NCI-H2227 (cell line): ENCODE data around the gene RASGEF1C.
"Not testable (repeated sequence)": the region's sequence is repeated elsewhere in the genome, so short reads cannot be mapped to it uniquely, and the experiment has no call there.

Source experiments
- DNase-seq: peaks from one replicate; lab custom pipeline; 2025; ENCODE audit not compliant: unreplicated experiment; lab: John Stamatoyannopoulos, UW

Gene RASGEF1C

DNA sequence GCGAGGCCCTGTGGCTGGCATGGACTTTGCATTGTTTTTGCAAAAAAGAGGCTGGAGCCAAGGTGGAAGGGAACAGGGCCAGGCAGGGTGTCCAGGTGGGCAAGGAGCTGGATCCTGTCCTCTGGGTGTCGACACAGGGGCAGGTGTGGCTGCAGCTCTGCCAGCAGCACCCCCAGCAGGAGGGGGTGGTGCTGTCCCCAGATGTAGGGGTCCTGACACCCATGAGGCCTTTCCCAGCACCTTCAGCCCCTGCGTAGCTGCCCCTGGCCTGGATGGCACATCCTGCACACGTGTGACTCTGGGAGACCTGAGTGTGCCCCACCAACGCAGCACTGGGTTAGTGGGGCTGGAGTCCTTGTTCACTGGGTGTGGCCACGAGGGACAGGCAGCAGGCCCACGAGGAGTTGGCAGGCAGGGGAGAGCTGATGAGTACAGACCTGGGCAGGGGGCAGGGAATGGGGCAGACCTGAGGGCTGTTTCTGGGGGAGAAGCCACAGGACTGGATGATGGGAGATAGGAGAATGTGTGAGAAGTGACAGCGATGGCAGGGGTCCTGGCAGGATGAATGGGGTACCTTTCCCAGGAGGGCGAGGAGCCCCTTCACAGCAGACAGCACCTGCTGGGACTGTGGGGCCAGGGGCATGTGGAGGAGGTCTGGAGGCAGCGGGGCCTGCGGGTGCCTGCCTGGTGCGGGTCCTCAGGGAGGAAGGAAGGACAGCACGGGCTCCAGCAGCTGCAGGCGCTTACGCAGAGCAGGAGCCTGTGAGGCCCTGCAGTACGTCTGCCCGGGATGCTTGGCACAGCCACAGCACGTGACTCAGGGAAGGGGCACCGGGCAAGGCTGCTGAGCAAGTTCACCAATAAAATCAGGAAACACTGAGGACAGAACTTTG is 3.6 kb upstream of the RASGEF1C start:
- DNase-seq = no peak

DNA sequence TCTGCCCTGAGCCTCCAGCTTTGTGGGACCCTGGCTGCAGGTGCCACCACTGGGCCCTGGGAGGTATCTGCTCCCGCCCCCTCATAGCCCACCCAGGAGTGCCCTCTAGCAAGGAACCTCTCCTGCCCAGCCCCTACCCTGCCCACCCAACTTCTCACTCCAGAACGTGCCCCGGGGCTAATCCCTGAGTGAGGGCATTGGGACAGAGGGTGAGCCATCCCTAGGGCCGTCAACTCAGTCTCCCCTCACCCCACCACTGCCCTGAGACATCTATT is 2.7 kb upstream of the RASGEF1C start:
- no peak for DNase-seq

DNA sequence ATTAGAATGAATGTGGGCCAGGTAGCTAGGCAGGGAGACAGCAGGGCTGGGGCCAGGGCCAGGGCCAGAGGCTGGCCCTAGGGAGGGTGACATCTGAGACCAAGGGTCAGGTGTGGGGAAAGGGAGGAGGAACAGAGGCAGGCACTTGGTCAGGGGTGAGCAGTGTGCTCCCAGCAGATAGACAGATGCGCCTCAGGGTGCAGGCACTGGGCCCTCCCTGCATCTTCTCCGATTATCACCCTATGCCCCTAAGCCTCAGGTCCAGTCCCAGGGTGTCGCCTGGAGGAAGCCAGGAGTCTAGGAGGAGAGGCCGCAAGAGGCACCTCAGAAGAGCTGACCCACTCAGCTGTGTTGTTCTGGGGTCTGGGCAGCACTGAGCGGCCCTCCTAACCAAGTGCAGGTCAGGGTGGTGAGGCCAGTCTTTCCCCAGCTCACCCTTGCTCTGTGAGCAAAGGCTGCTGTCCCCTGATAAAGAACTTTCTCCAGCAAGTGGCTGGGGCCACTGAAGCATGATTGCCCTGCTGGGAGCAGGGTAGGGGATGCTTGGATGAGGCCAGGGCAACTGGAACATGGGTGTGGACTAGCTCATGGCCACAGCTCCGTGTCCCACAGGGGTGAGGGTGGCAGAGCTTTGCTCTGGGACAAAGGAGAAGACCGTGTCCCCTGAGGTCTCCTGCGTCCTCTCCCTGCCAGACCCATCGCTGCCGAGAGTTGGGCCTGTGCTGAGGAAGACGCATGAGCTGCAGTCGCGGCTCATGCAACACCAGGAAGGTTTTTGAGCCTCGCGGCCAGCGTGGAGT is 2.1 kb upstream of the RASGEF1C start:
- no peak for DNase-seq

DNA sequence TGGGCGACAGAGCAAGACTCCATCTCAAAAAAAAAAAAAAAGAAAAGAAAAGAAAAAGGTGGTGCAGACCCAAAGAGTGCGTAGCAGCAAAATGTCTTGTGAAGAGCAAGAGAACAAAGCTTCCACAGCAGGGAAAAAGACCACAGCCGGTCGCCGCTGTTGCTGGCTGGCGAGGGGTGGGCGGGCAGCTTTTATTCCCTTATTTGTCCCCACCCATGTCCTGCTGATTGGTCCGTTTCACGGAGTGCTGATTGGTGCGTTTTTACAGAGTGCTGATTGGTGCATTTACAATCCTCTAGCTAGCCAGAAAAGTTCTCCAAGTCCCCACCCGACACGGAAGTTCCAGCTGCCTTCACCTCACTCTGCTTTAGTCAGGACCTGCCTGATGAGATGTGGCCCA is 1.1 kb upstream of the RASGEF1C start:
- DNase-seq = not testable (repeated sequence)

DNA sequence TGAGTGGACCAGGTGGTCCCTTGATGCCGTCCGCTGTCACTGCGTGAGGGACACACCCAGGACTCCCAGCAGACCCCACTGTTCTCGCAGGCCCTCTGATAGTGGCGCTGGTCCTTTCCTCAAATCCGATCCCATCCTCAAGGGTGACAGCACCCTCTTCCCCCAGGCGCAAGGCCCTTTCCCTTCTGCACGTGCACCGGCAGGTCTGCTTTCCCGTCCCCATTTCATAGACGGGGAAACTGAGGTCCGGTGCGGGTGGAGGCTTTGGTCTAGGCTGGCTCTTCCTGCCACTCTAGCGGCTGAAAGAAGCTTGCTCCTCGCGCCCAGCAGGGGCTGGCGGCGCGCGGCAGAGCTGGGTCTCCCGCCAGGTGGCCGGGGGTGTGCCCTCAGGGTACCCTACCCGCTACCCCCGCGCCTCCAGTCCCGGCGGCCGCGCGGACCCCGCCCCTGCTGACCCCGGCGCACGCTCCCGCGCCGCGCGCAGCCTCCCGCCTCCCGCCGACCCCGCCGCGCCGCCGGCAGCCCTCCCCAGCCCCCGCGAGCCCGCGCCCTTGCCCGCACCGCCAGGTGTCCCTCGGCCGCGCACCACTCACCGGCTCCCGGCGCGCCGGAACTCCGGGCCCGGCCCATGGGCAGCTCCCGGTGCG is 453 bp downstream of the RASGEF1C start:
- DNase-seq = peak; percentile 25

DNA sequence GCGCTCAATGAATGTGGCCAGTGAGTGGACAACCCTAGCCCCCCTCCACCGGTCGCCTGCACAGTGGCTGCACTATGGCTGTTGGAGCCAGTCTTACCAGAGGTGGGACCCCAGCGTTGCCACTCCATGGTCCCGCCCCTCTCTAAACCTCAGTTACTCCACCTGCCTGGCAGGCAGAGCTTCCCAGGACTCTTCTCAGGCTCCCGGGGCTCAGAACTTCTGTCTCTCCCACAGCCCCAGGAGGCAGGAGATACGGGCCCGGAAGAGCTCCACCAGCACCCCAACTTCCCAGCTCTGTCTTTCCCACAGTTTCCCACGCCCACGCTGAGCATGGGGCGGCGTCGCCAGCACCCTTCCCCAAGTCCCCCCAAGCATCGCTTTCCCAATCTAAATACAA is 975 bp downstream of the RASGEF1C start:
- DNase-seq = no peak

DNA sequence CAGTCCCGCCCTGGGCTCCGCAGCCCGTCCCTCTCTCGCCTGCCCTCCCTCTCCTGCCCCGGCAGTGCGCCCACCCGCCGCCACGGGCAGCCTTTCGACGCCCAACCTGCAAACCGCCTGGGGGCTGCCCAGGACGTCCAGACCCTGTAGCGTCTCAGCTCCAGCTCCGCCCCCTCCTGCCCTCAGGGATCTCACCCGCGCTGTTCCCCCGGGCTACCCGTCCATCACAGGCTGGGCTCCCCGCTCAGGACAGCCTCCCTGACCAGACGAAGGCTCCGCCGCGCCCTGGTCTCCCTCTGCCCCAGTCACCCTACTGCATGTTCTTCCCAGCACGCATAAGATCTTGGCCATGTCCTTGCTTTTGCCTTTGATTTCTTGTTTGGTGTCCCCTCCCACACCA is 1.4 kb downstream of the RASGEF1C start:
- DNase-seq = no peak

DNA sequence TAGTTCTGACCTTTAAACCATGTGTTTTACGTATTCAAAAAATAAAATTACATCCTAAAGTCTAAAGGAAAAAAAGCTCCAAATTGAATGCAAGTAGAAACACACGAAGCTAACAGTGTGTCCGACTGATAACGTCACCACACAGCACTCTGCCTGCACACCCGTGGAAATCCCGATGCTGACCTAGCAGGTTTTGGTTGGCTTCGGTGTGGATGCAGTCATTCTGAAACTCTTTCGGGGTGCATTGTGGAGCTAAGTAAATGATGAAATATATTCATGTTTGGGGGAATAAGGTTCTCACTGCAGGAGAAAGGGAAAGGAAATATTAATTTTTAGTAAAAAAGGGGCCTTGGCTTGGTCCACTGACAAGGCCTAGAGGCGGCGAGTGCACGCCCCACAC is 2.0 kb downstream of the RASGEF1C start:
- DNase-seq = no peak

DNA sequence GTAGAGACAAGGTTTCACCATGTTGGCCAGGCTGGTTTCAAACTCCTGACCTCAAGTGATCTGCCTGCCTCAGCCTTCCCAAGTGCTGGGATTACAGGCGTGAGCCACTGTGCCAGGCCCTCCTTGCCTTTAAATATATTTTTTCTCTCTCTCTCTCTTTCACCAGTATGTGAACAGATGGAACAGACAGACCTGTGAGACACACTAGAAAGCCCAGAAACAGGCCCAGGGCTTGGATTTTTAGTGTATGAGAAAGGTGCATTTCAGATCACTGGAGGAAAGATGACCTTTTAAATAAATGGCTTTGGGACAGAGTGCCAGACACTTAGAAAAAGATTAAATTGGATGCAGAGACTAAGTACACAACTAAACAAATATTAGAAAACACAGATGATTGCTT is 3.1 kb downstream of the RASGEF1C start:
- DNase-seq = no peak

DNA sequence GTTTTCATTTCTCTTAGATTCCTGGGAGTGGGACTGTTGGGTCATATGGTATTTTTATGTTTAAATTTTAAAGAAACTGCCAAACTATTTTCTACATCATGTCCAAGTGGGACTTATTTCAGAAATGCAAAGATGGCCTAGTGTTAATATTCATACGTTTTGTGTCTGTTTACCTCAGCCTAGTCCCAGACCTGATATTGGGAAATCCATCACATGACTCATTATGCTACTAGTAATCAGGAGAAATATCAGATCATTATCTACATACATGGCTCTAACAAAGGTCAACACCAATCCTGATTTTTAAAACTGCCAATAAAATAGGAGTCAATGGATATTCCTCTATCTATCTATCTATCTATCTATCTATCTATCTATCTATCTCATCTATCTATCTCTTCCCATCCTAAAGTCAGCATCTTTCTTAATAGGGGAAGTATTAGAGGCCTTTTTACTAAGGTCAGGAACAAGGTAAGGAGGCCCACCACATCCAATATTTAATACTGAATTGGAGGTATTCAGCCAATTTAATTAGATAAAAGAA is 4.7 kb downstream of the RASGEF1C start:
- no peak for DNase-seq

DNA sequence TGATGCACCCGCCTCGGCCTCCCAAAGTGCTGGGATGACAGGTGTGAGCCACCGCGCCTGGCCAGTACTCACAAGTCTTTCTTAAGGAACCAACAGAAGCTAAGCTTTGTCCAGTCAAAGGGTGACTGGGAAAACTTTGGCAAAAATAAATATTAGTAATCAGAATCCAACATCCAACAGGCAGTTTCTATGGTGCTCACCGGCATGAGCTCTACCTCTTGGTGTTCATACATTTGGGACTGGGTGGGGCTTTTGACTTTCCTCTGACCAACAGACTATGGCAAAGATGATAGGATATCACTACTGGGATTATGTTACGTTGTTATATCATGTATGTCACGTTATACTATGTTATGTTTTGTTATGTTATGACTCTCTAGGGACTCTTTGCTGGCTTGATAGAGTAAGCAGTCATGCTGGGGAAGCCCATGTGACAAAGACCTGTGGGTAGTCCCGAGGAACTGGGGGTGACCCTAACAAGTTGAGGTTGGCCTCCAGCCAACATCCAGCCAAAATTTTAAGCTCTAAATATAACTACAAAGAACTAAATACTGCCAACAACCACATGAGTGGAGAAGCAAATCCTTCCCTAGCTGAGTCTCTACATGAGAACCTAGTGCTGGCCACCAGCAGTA is 6.0 kb downstream of the RASGEF1C start:
- DNase-seq = no peak

DNA sequence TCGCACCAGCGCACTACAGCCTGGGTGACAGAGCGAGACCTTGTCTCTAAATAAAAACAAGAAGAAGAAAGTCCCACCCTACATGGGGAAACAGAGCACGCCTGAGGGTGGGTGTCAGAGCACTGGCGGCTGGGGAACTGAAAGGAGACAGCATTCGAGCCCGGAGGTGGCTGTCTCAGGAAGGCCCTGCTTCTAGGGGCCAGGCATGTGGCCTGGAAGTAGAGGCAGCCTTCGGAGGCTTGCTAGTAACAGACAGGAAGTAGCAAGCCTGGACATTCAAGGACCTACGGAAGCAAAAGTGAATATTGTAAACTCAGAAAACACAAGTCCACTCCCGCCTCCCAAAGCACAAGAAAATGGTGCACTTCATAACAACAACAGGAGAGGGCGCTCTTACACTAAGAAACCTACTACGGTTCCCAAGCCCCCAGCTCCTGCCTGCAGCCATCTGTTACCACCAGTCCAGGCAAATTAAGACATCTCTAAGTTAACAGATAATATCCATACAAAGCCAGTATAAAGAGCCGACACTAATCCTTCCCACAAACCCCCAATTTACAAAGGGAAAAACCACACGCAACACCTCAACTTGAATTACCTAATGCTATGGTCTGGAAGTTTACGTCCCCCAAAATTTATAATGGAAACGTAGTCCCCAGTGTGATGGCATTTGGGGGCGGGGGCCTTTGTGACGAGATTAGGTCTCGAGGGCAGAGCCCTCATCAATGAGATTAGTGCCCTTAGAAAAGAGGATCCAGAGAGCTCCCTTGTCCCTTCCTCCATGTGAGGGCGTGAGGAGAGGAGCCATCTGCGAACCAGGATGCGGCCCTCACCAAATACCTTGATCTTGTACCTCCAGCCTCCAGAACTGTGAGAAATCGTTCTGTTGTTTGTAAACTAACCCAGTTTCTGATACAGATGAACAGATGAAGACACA is 7.7 kb downstream of the RASGEF1C start:
- DNase-seq = no peak

DNA sequence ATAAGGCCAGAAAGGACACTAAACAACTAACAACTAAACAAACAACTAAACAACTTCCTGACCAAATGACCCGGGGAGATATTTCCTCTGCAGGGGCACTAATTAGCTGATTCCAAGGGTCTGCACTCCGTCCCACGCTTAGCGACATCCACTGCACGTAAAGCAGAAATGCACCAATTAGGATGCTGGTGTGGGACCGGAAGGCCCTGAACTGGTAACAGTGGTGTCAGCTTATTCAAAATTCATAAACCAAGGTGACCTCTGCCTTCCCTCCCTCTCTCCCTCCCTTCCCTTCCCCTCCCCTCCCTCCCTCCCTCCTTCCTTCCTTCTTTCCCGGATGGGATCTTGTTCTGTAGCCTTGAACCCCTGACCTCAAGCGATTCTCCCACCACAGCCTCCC is 9.6 kb downstream of the RASGEF1C start:
- DNase-seq = no peak

DNA sequence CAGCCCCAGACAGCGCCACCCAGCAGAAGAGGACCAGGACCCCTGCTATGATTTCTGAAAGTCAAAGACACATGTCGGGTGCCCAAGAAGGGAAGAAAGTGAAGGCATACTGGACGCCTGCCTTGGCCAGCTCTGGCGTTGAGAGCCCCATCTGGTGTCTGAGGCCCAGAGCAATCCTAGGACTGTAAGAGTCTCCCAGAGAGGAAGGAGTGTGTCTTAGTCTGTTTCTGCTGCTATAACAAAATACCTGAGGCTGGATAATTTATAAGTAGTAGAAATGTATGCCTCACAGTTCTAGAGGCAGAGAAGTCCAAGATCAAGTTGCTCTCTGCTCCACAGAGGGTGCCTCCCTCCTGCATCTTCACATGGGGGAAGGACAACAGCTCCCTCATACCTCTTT is 10.8 kb downstream of the RASGEF1C start:
- DNase-seq = no peak

DNA sequence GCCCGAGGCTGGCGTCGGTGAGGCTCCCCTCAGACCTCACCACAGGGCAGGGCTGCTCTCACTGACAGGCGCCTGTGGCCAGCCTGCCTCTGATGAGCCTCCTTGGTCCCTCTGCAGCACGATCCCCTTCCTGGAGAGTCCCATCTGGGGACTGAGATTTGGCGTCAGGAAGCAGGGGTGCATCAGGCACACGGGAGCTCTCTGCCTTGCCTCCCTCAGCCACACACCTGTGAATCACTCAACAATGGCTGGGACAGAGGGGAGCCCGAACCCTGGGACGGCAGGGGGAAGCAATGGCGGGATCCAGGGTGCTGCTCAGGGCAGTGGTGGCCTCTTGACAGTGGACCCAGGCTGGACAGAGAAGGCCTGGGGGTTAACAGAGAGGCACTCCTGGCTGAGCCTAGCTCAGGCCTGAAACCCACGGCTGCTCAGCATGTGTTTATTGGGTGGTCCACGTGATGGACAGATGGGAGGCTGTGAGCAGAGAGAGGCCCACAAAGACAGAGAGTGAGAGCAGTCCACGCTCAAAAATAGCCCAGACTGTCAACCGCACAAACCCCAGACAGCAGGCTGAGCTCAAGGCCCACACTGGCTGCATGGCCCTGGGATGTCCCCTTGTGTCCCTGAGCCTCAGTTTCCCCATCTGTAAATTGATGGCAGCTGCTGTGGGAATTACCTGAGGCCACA is 11.9 kb downstream of the RASGEF1C start:
- no peak for DNase-seq

DNA sequence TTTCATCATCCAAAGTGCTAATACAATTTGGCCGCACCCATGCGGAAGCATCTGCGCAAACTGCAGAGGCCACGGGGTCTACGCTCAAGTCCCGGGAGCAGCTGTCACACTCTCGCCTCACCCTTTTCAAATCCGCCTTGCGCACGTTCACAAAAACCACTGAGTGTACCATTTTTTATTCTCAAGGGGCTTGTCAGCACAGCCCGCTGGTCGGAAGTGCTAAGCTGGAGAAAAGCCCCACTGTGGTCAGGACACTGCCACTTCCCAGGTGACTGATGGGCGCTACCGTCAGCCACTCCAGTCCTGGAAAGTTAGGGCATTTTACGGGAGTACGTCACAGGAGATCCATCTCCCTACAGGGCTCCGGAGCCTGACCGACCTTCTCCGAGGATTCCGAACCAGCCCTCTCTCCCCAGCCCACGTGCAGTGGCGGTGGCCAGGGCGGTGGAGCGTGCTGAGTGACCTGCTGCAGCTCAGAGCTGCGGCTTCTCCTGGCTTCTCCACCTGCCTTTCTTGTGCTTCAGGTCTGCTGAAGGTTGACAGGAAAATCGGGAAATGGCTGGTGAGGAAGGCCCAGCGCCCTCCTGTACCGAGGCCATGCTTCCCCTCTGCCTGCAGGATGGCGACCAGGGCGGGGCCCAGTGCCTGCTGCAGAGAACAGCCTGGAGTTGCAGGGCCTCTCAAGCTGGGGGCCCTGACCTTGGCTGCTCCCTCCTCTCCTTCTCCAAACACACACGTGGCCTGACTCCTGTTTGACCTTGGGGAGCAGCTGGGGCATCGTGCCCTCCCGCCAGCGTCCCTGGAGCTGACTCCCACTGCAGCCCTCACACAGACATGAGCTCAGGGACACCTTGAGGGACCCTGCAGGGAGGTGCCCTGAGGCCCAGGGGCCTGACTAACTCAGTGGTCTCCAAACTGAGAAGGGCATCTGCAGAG is 14.3 kb downstream of the RASGEF1C start:
- DNase-seq = no peak

DNA sequence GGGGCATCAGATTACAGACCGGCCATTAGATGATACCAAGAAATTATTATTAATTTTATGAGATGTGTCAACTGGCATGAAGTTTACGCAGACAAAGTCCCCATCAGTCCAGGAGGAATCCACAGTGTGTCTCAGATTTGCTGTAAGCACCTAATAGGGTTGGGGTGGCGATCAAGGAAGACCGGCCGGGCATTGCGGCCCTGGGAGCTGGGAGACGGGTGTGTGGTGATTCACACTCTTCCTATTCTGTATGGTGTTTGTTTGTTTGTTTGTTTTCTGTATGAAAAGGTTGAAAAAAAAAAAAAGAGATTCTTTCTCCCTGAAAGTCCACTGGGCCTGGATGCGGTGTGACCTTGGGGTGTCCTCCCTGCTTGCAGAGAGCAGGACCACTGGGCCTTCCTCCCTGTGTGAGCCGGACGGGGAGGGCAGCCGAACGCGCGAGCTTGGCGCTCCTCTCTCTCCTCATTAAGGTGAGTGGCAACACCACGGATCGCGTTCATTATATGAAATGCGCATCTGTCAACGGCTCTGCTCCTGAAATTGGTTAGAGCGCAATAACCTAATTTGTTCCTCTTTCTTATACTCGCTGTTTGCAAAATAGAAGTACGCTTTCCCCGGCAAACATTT is 15.1 kb downstream of the RASGEF1C start:
- no peak for DNase-seq

DNA sequence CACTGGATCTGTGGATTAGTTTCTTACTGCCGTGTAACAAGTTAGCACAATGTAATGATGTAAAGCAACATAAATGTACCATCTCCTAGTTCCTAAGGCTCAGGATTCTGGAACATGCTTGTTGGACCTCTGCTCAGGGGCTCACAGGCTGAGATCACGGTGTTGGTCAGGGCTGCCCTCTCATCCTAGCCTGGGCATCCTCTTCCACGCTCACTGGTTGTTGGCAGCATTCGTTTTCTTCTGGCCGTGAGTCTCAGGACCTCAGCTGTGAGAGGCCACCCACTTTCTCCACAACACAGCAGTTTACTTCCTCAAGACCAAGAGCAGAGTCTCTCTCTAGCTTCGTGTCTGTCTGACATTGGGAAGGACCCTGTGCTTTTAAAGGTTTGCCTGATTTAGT is 17.3 kb downstream of the RASGEF1C start:
- no peak for DNase-seq
